Measurements from ENCODE around the gene HDAC4.

DNA sequence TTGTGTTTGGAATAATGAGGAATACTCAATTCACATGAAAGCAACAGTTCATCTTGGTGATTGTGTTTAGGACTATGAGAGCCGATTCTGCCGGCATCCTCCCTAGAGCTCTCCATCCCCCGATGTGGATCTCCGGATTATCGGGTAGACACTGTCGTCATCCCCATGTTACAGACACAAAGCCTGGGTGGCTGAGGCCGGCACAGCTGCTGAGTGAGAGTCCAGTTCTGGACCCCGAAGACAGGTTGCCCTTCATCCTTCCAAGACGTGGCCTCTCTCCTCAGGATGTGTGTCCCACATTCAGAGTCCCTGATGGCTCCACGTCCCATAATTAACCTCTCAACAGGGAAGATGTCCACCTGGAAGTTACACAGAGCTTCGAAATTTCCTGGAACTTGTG is 129.3 kb downstream of the HDAC4 start:
- TF ChIP-seq POLR2A (IDR thresholded peaks at IDR 0.05) (no peak), POLR2AphosphoS5 (IDR thresholded peaks at IDR 0.05) (no peak)
- TF ChIP-seq, protein P1, sequence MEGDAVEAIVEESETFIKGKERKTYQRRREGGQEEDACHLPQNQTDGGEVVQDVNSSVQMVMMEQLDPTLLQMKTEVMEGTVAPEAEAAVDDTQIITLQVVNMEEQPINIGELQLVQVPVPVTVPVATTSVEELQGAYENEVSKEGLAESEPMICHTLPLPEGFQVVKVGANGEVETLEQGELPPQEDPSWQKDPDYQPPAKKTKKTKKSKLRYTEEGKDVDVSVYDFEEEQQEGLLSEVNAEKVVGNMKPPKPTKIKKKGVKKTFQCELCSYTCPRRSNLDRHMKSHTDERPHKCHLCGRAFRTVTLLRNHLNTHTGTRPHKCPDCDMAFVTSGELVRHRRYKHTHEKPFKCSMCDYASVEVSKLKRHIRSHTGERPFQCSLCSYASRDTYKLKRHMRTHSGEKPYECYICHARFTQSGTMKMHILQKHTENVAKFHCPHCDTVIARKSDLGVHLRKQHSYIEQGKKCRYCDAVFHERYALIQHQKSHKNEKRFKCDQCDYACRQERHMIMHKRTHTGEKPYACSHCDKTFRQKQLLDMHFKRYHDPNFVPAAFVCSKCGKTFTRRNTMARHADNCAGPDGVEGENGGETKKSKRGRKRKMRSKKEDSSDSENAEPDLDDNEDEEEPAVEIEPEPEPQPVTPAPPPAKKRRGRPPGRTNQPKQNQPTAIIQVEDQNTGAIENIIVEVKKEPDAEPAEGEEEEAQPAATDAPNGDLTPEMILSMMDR (IDR thresholded peaks at IDR 0.05), result no peak

Measured in stomach (tissue), 4 donors.